COLO668 (cell line): ENCODE measurements around the gene COX20.
"Not testable (repeated sequence)": the region's sequence is repeated elsewhere in the genome, so short reads cannot be mapped to it uniquely, and the experiment has no call there.

Source experiments
- DNase-seq: peaks from one replicate; lab custom pipeline; 2025; ENCODE audit not compliant: unreplicated experiment; lab: John Stamatoyannopoulos, UW

The COX20 gene

DNA sequence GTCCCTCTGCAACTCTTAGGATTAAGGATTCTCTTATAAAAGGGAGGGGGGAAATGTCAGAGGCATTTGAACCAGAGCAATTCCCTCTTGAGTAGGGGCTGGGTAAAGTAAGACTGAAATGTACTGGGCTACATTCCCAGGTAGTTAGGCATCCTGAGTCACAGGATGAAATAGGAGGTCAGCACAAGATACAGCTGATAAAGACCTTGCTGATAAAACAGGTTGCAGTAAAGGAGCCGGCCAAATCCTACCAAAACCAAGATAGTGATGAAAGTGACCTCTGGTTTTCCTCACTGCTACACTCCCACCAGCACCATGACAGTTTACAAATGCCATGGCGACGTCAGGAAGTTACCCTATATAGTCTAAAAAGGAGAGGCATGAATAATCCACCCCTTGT lies 14.3 kb upstream of the COX20 start:
- no peak for DNase-seq

GRCh38 chr1:244822878-244823277 lies 12.6 kb upstream of the COX20 start:
- DNase-seq, result no peak

GRCh38 chr1:244826712-244827111 lies 8.7 kb upstream of the COX20 start:
- DNase-seq, result no peak

GRCh38 chr1:244830639-244831038 lies 4.8 kb upstream of the COX20 start:
- DNase-seq, result no peak

DNA sequence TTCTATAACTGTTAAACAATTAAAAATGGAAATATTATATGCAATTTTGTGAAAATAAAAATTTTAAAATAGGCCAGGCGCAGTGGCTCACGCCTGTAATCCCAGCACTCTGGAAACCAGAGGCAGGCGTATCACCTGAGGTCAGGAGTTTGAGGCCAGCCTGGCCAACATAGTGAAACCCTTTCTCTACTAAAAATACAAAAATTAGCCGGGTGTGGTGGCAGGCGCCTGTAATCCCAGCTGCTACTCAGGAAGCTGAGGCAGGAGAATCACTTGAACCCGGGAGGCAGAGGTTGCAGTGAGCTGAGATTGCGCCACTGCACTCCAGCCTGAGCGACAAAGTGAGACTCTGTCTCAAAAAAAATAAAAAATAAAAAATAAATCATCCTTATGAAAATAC lies 2.2 kb upstream of the COX20 start:
- DNase-seq, result not testable (repeated sequence)

GRCh38 chr1:244833734-244834542 lies 1.5 kb upstream of the COX20 start:
- peak; percentile 41 for DNase-seq

DNA sequence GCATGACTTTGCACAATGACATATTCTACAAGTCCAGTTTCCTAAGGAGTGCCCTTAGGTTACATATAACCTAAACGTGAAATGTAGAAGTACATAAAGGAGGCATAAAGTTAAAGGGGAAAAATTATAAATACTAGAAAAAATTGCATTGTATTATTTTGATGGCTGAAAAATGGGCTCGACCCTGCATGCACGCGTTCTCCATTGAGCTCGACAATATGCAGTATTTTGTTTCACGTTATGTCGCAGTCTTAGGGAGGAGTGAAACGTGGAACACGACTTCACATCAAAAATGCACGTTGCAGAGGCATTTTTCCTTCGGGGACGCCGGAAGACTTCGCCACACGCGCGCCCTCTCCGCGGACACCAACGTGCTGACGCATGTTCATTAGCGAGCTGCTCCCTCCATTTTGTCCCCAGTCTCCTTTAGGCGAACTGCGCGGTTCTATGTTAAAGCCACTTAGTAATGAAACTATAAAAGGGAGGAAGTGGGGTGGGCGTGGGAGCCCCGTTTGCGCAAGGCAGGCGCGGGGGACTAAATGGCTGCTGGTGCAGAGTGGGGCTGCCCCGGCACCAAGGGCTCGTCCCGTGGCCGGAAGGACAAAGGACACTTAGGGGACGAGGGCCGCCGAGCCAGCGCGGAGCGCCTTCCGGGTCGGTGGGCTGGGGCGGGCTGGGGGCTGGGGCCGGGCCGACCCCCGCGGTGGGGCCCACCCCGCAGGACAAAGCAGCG lies 749 bp upstream of the COX20 start:
- no peak for DNase-seq

- DNase-seq, result peak; percentile 33
These were observed 670 bp downstream of the COX20 start for GRCh38 chr1:244836135-244836521.

GRCh38 chr1:244836584-244836983 lies 1.1 kb downstream of the COX20 start:
- DNase-seq, result no peak

GRCh38 chr1:244837597-244838258 lies 2.3 kb downstream of the COX20 start:
- no peak for DNase-seq

- no peak for DNase-seq
These were observed 4.2 kb downstream of the COX20 start for GRCh38 chr1:244839656-244840055.

- DNase-seq, result no peak
These were observed 4.8 kb downstream of the COX20 start for GRCh38 chr1:244840219-244840794.

DNA sequence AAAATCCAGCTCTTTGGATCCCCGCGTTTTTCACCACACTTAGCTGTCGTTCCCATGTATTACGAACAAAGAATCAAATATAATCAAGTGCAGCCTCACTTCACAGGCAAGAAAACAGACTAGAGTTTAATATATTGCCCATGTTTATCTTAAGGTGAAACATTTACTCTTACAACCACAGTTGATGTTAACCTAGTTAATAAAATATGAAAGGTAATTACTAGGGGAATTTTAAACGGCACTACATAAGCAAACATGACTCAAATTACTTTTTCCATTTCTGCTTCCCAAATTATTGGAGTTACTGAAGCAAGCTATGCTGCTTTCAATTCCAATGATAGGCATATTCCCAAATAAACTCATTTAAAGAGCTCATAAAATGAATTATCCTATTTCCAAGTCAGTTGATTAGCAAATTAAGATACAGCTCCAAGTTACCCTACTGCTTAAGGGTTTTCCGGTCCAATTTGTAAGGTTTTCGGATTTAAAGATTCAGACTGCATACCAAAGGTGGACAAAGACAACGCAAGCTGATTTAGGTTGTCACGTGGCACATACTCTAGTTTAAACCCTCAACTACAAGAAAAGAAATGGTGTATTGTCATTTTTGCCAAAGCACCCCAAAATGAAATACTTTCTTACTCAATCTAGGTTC lies 5.9 kb downstream of the COX20 start:
- no peak for DNase-seq

DNA sequence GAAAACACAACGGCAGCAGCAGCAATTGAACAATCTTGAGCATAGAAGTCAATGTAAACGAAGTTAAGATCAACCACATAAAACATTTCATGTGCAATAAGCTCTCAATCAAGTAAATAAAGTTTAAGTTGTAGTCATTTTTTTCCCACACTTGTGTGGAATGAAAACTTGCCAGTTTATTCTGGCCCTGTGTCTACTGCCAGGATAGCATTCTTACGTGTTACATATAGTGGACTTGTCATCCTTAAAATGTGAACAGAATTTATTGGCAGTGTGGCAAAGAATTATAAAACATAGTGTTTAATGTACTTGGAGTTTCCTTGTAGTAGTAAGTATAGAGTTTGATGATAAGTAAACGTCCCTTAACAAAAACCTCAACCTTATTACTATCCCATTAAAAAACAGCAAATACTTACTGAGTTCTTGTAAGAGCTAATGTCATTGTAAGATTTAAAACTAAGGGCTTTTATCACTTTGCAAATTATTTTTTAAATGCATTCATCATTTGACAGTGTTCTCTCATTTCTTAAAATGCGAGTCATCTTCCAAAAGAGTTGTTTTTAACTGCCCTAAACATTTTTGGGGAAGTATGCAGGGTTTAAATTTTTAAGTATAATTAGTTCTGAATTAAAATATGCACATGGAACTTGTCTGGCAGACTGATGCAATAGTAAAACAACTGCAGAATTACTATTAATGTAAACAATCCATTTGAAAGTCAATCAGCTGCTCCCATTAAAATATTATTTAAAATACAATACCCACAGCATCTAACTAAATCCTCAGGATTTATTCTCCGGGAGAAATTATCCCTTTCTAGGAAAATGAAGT lies 7.9 kb downstream of the COX20 start:
- DNase-seq, result no peak

DNA sequence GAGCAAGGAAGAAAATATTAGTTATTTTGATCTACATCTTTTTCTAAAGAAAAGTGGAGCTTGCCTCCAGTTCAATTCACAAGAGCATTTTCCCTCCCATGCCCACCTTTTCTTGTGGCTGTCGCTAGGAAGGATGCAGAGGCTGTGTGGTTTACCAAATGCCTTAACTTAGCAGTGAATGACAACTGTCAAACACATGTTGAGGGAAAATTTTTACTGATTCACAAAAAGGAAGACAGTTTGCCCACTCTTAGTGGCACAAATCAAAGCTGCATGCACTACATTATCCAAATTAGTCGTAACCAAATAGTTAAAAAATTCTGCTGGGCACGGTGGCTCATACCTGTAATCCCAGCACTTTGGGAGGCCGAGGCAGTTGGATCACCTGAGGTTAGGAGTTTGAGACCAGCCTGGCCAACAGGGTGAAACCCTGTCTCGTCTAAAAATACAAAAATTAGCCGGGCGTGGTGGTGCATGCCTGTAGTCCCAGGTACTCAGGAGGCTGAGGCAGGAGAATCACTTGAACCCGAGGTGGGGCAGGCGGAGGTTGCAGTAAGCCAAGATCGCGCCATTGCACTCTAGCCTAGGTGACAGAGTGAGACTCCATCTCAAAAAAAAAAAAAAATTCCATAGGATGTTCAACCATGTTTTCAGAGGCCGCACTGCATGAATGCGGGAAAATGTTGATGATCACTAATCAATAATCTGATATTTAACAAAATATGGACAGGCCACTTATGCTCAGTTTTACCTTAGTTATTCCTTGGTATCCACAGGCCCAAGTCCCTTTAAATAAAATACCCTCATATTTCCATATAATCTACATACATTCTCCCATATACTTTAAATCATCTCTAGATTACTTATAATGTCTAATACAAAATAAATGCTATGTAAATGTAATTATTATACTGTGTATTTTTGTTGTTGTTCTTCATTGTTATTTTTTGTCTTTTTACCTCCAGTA lies 9.0 kb downstream of the COX20 start:
- DNase-seq, result no peak

GRCh38 chr1:244846653-244847052 lies 11.2 kb downstream of the COX20 start:
- DNase-seq, result no peak

GRCh38 chr1:244849189-244849866 lies 13.9 kb downstream of the COX20 start:
- no peak for DNase-seq

DNA sequence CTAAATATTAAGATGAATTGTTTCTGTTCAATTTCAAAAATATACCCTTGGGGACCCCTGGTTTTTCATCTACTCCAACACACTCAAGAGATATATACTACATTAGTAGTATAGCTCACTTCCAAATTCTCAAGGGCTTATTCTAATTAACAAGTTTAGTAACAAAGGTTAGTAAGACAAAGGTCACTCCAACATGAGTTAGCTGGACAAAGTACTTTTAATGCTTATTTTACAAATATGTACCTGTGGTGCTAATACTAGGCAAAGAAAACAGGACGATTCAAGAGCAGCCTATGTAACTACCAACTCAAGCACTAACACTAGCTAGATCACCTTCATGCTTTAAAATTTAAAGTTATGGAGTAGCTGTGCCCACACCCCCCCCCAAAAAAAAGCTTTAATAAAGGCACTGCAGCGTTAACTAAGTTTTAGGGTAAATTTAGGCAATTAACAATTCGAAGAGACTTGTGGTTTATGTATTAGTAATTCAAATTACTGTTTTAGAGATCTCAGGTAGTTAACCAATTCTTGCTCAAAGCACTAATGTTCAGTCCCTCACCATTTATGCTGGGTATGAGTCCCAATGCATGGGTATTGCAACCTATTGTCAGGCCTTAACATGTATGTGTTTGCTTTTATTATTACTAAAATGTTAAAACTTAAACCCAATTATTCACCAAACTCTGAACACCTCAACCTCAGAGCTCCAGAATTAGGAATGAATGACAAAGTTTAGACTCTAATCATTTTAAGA lies 14.8 kb downstream of the COX20 start:
- no peak for DNase-seq
